ENCODE data around the gene TEAD3.

DNA sequence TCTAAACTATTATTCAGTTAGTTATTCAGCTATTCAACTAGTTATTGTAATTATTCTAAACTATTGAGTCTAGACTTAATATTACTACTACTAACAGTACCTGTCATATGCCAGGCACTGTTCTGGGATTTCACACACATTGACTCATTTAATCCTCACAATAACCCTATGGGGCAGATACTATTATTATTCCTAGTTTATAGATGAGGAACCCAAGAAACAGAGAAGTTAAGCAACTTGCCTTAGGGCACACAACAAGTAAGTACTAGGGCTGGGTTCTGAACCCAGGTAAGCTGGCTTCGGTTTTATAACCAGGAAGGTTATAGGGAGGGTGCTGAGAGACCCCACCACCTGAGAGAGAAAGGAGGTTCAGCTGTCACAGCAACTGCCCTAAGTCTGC is 7.8 kb downstream of the TEAD3 start:
- TF ChIP-seq POLR2A (IDR thresholded peaks at IDR 0.05; ENCODE audit: low read length) (no peak), GATA1 (IDR thresholded peaks at IDR 0.05; ENCODE audit: low read depth, low read length) (no peak)

Measured in erythroblast (primary cell).